WTC11 (cell line): ENCODE results near the gene IL1RN. TPM values are rescaled to one million over a fixed set of nuclear protein-coding genes. Genes with fewer than 3 reads are reported as not detected.

ENCODE experiments used
- ATAC-seq: fragments of 200-7000 bp; cut with Tn5 transposase; 2 replicates; pipeline ENCODE4 v1.10.0; 2021; ENCODE audit warnings: mild to moderate bottlenecking, moderate library complexity
- CTCF ChIA-PET: fragments of 300-600 bp; sonication (Branson Sonifier 250); formaldehyde crosslinking; loops from one replicate; lab custom pipeline; 2021; ENCODE audit warnings: antibody characterized with exemption; lab: Charles Lee
- POLR2A ChIA-PET: fragments of 350-600 bp; sonication (Branson Sonifier 250); formaldehyde crosslinking; loops from one replicate; lab custom pipeline; 2021; ENCODE audit warnings: antibody characterized with exemption; lab: Charles Lee
- DNase-seq: peaks from one replicate; pipeline ENCODE4 v3.0.0; 2021; ENCODE audit warnings: low spot score
- H3K27ac Mint-ChIP-seq: 2 replicates; pipeline ENCODE4 v1.8.0; 2021; ENCODE audit warnings: mixed read lengths
- H3K27me3 Mint-ChIP-seq: 2 replicates; pipeline ENCODE4 v1.8.0; 2021; ENCODE audit warnings: low read depth, mild to moderate bottlenecking, moderate library complexity, mixed read lengths
- H3K36me3 Mint-ChIP-seq: 2 replicates; pipeline ENCODE4 v1.8.0; 2021; ENCODE audit warnings: mixed read lengths
- H3K4me1 Mint-ChIP-seq: 2 replicates; pipeline ENCODE4 v1.8.0; 2022; ENCODE audit warnings: mixed read lengths
- H3K4me3 Mint-ChIP-seq: 2 replicates; pipeline ENCODE4 v1.8.0; 2021; ENCODE audit warnings: mild to moderate bottlenecking, moderate library complexity, mixed read lengths
- H3K9me3 Mint-ChIP-seq: 2 replicates; pipeline ENCODE4 v1.8.0; 2021; ENCODE audit warnings: mixed read lengths
- CTCF ChIP-seq: fragments of 200-600 bp; IDR thresholded peaks from 2 replicates; pipeline ENCODE4 v1.8.0; 2022; ENCODE audit warnings: antibody characterized with exemption
- GTF2I ChIP-seq: fragments of 250-450 bp; sonication (Bioruptor Pico); conservative IDR thresholded peaks from 2 replicates; pipeline ENCODE4 v1.4.0; 2021; ENCODE audit warnings: mild to moderate bottlenecking
- HMGA2 ChIP-seq: fragments of 250-450 bp; sonication (Bioruptor Pico); IDR thresholded peaks from 2 replicates; pipeline ENCODE4 v1.4.0; 2021; ENCODE audit warnings: mild to moderate bottlenecking, moderate library complexity
- NFATC4 ChIP-seq: fragments of 250-450 bp; sonication (Bioruptor Pico); IDR thresholded peaks from 2 replicates; pipeline ENCODE4 v1.9.0; 2021; ENCODE audit warnings: mild to moderate bottlenecking
- NR2C2 ChIP-seq: sonication (generic); formaldehyde crosslinking; IDR thresholded peaks from 2 replicates; pipeline ENCODE4 v1.8.0; 2022; ENCODE audit warnings: mild to moderate bottlenecking, missing genetic modification reagents
- ZNF121 ChIP-seq: sonication (generic); formaldehyde crosslinking; IDR thresholded peaks from 2 replicates; pipeline ENCODE4 v1.8.0; 2023; ENCODE audit warnings: missing genetic modification reagents
- ZNF281 ChIP-seq: sonication (generic); formaldehyde crosslinking; IDR thresholded peaks from 2 replicates; pipeline ENCODE4 v1.8.0; 2023; ENCODE audit warnings: mild to moderate bottlenecking, missing genetic modification reagents
- ZNF396 ChIP-seq: fragments of 250-450 bp; sonication (Bioruptor Pico); IDR thresholded peaks from 2 replicates; pipeline ENCODE4 v1.8.0; 2021; ENCODE audit warnings: mild to moderate bottlenecking, moderate library complexity, borderline replicate concordance
- ZNF671 ChIP-seq: fragments of 250-450 bp; sonication (Bioruptor Pico); IDR thresholded peaks from 2 replicates; pipeline ENCODE4 v1.8.0; 2021; ENCODE audit warnings: mild to moderate bottlenecking
- total RNA-seq: library from RNA; stranded (reverse); gene quantifications from 3 replicates; pipeline ENCODE4 v1.2.3, GENCODE V29; 2021
- TF ChIP-seq, protein P1 (sequence below): fragments of 250-450 bp; sonication (Bioruptor Pico); IDR thresholded peaks from 2 replicates; pipeline ENCODE4 v1.9.0; 2021; ENCODE audit warnings: mild to moderate bottlenecking
- TF ChIP-seq, protein P2 (sequence below): sonication (generic); formaldehyde crosslinking; IDR thresholded peaks from 2 replicates; pipeline ENCODE4 v1.8.0; 2022; ENCODE audit warnings: mild to moderate bottlenecking, missing genetic modification reagents
- TF ChIP-seq, protein P3 (sequence below): sonication (generic); formaldehyde crosslinking; conservative IDR thresholded peaks from 2 replicates; pipeline ENCODE4 v1.8.1; 2023; ENCODE audit warnings: mild to moderate bottlenecking, low read depth, missing genetic modification reagents, moderate library complexity
- TF ChIP-seq, protein P4 (sequence below): fragments of 250-450 bp; sonication (Bioruptor Pico); IDR thresholded peaks from 2 replicates; pipeline ENCODE4 v2.1.2; 2022; ENCODE audit warnings: mild to moderate bottlenecking, moderate library complexity
- TF ChIP-seq, protein P5 (sequence below): sonication (generic); formaldehyde crosslinking; IDR thresholded peaks from 2 replicates; pipeline ENCODE4 v1.8.1; 2023; ENCODE audit warnings: mild to moderate bottlenecking, missing genetic modification reagents, borderline replicate concordance

Gene IL1RN
- total RNA-seq, 1 experiment from 2014 or later = not detected

- Mint-ChIP-seq H3K4me3 (no peak overlapping the region), H3K4me1 (no peaks in the 10 kb centered on the region), H3K27me3 (peaks cover 5% of the 10 kb centered on the region), H3K27ac (no peak overlapping the region), H3K9me3 (peaks cover 5% of the 10 kb centered on the region), H3K36me3 (no peaks in the 10 kb centered on the region)
- DNase-seq (no peak), ATAC-seq (peak; percentile 34; the same call in 1 of the 2 replicates)
- TF ChIP-seq ZNF121 (no peak), GTF2I (CRISPR knock-in tag) (no peak), NFATC4 (CRISPR knock-in tag) (no peak), ZNF396 (CRISPR knock-in tag) (no peak)
- TF ChIP-seq, protein P1, sequence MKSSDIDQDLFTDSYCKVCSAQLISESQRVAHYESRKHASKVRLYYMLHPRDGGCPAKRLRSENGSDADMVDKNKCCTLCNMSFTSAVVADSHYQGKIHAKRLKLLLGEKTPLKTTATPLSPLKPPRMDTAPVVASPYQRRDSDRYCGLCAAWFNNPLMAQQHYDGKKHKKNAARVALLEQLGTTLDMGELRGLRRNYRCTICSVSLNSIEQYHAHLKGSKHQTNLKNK = no peak
- TF ChIP-seq, protein P2, sequence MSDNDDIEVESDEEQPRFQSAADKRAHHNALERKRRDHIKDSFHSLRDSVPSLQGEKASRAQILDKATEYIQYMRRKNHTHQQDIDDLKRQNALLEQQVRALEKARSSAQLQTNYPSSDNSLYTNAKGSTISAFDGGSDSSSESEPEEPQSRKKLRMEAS (CRISPR knock-in tag) = no peak
- ChIA-PET POLR2A (no interaction called here), CTCF (interaction anchor here (1.3 to 1.6 kb wide), 2 partner anchors 11 to 49 kb away, joined by 7 to 9 read pairs; no protein-coding TSS in a partner anchor)
These were observed 22.3 kb downstream of the IL1RN start for GRCh38 chr2:113149553-113150257.

GRCh38 chr2:113150258-113150601 is 22.8 kb downstream of the IL1RN start:
- DNase-seq = no peak
- H3K27ac Mint-ChIP-seq = no peak overlapping the region
- ChIA-PET POLR2A (no interaction called here), CTCF (interaction anchor here (0.7 to 1.6 kb wide), 3 partner anchors 12 to 72 kb away, joined by 3 to 9 read pairs (median 7); no protein-coding TSS in a partner anchor)
- H3K4me3 Mint-ChIP-seq = no peak overlapping the region
- ATAC-seq = no peak
- TF ChIP-seq, protein P3, sequence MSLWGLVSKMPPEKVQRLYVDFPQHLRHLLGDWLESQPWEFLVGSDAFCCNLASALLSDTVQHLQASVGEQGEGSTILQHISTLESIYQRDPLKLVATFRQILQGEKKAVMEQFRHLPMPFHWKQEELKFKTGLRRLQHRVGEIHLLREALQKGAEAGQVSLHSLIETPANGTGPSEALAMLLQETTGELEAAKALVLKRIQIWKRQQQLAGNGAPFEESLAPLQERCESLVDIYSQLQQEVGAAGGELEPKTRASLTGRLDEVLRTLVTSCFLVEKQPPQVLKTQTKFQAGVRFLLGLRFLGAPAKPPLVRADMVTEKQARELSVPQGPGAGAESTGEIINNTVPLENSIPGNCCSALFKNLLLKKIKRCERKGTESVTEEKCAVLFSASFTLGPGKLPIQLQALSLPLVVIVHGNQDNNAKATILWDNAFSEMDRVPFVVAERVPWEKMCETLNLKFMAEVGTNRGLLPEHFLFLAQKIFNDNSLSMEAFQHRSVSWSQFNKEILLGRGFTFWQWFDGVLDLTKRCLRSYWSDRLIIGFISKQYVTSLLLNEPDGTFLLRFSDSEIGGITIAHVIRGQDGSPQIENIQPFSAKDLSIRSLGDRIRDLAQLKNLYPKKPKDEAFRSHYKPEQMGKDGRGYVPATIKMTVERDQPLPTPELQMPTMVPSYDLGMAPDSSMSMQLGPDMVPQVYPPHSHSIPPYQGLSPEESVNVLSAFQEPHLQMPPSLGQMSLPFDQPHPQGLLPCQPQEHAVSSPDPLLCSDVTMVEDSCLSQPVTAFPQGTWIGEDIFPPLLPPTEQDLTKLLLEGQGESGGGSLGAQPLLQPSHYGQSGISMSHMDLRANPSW (CRISPR knock-in tag) = no peak
- TF ChIP-seq ZNF281 (CRISPR knock-in tag) (0 out of 2 replicates have a peak, but pooled peaks have one; percentile 31), HMGA2 (CRISPR knock-in tag) (no peak)
- H3K4me1 Mint-ChIP-seq = no peaks in the 10 kb centered on the region
- H3K27me3 Mint-ChIP-seq = peaks cover 10% of the 10 kb centered on the region
- H3K9me3 Mint-ChIP-seq = no peaks in the 10 kb centered on the region
- H3K36me3 Mint-ChIP-seq = no peaks in the 10 kb centered on the region

GRCh38 chr2:113155331-113155730 is 27.9 kb downstream of the IL1RN start:
- Mint-ChIP-seq H3K9me3 (no peaks in the 10 kb centered on the region), H3K4me3 (no peak overlapping the region), H3K4me1 (peaks cover 12% of the 10 kb centered on the region), H3K36me3 (no peaks in the 10 kb centered on the region), H3K27ac (no peak overlapping the region), H3K27me3 (peaks cover 30% of the 10 kb centered on the region)
- DNase-seq = no peak
- TF ChIP-seq, protein P4, sequence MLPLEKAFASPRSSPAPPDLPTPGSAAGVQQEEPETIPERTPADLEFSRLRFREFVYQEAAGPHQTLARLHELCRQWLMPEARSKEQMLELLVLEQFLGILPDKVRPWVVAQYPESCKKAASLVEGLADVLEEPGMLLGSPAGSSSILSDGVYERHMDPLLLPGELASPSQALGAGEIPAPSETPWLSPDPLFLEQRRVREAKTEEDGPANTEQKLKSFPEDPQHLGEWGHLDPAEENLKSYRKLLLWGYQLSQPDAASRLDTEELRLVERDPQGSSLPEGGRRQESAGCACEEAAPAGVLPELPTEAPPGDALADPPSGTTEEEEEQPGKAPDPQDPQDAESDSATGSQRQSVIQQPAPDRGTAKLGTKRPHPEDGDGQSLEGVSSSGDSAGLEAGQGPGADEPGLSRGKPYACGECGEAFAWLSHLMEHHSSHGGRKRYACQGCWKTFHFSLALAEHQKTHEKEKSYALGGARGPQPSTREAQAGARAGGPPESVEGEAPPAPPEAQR (CRISPR knock-in tag) = no peak
- no peak for TF ChIP-seq CTCF
- TF ChIP-seq ZNF671 = no peak
- TF ChIP-seq NR2C2 = no peak
- TF ChIP-seq ZNF121 = no peak
- no peak for TF ChIP-seq HMGA2 (CRISPR knock-in tag)
- TF ChIP-seq, protein P5, sequence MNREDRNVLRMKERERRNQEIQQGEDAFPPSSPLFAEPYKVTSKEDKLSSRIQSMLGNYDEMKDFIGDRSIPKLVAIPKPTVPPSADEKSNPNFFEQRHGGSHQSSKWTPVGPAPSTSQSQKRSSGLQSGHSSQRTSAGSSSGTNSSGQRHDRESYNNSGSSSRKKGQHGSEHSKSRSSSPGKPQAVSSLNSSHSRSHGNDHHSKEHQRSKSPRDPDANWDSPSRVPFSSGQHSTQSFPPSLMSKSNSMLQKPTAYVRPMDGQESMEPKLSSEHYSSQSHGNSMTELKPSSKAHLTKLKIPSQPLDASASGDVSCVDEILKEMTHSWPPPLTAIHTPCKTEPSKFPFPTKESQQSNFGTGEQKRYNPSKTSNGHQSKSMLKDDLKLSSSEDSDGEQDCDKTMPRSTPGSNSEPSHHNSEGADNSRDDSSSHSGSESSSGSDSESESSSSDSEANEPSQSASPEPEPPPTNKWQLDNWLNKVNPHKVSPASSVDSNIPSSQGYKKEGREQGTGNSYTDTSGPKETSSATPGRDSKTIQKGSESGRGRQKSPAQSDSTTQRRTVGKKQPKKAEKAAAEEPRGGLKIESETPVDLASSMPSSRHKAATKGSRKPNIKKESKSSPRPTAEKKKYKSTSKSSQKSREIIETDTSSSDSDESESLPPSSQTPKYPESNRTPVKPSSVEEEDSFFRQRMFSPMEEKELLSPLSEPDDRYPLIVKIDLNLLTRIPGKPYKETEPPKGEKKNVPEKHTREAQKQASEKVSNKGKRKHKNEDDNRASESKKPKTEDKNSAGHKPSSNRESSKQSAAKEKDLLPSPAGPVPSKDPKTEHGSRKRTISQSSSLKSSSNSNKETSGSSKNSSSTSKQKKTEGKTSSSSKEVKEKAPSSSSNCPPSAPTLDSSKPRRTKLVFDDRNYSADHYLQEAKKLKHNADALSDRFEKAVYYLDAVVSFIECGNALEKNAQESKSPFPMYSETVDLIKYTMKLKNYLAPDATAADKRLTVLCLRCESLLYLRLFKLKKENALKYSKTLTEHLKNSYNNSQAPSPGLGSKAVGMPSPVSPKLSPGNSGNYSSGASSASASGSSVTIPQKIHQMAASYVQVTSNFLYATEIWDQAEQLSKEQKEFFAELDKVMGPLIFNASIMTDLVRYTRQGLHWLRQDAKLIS (CRISPR knock-in tag) = no peak
- POLR2A ChIA-PET = no interaction called here
- CTCF ChIA-PET = interaction anchor here (1.9 to 4.9 kb wide), 3 partner anchors 17 to 43 kb away, joined by 4 to 58 read pairs (median 47); no protein-coding TSS in a partner anchor
- no peak for ATAC-seq
